ENCODE data around the gene NEGR1.

Gene NEGR1

GRCh38 chr1:71857862-71858261 is 424.5 kb downstream of the NEGR1 start:
- H2AFZ ChIP-seq (ENCODE audit: low read length), result peak overlapping the region; percentile 32; the same call in 1 of the 2 replicates
- H3F3A ChIP-seq (ENCODE audit: low read depth), result no peaks in the 10 kb centered on the region

GRCh38 chr1:71853360-71853759 is 429.0 kb downstream of the NEGR1 start:
- no peak overlapping the region for H2AFZ ChIP-seq (ENCODE audit: low read length)
- no peak overlapping the region for H3K4me3 ChIP-seq (ENCODE audit: low read length, poor library complexity, severe bottlenecking)
- no peak overlapping the region for H3K9ac ChIP-seq (ENCODE audit: low read depth, low read length, poor library complexity, severe bottlenecking)
- H3K79me2 ChIP-seq (ENCODE audit: insufficient read depth, low read length), result no peaks in the 10 kb centered on the region
- no peaks in the 10 kb centered on the region for H4K20me1 ChIP-seq (ENCODE audit: insufficient read depth, low read length, poor library complexity, severe bottlenecking)
- H3K36me3 ChIP-seq (ENCODE audit: insufficient read depth, low read length), result no peaks in the 10 kb centered on the region
- H3K4me2 ChIP-seq (ENCODE audit: low read depth, low read length, poor library complexity, severe bottlenecking), result no peak overlapping the region
- no peaks in the 10 kb centered on the region for H3K27me3 ChIP-seq (ENCODE audit: insufficient read depth, low read length, poor library complexity, severe bottlenecking)
- no peaks in the 10 kb centered on the region for H3K9me2 ChIP-seq (replicated peaks; ENCODE audit: low read depth, low read length)
- TF ChIP-seq, protein P1, sequence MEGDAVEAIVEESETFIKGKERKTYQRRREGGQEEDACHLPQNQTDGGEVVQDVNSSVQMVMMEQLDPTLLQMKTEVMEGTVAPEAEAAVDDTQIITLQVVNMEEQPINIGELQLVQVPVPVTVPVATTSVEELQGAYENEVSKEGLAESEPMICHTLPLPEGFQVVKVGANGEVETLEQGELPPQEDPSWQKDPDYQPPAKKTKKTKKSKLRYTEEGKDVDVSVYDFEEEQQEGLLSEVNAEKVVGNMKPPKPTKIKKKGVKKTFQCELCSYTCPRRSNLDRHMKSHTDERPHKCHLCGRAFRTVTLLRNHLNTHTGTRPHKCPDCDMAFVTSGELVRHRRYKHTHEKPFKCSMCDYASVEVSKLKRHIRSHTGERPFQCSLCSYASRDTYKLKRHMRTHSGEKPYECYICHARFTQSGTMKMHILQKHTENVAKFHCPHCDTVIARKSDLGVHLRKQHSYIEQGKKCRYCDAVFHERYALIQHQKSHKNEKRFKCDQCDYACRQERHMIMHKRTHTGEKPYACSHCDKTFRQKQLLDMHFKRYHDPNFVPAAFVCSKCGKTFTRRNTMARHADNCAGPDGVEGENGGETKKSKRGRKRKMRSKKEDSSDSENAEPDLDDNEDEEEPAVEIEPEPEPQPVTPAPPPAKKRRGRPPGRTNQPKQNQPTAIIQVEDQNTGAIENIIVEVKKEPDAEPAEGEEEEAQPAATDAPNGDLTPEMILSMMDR (conservative IDR thresholded peaks at IDR 0.05; ENCODE audit: low read length), result no peak
- TF ChIP-seq EZH2phosphoT487 (IDR thresholded peaks at IDR 0.05; ENCODE audit: borderline replicate concordance), result no peak
- H3K4me1 ChIP-seq (ENCODE audit: insufficient read depth, low read length, poor library complexity, severe bottlenecking), result peaks cover 31% of the 10 kb centered on the region
- H3F3A ChIP-seq (ENCODE audit: low read depth), result no peaks in the 10 kb centered on the region
- H3K9me3 ChIP-seq (ENCODE audit: insufficient read depth, low read depth, low read length), result no peaks in the 10 kb centered on the region

More at GRCh38 chr1:71857862-71858261, 424.5 kb downstream of the NEGR1 start:
- H3K36me3 ChIP-seq (ENCODE audit: insufficient read depth, low read length), result no peaks in the 10 kb centered on the region
- peaks cover 25% of the 10 kb centered on the region for H3K4me1 ChIP-seq (ENCODE audit: insufficient read depth, low read length, poor library complexity, severe bottlenecking)
- H3K4me2 ChIP-seq (ENCODE audit: low read depth, low read length, poor library complexity, severe bottlenecking), result peak overlapping the region; percentile 5
- no peaks in the 10 kb centered on the region for H3K9me2 ChIP-seq (replicated peaks; ENCODE audit: low read depth, low read length)
- TF ChIP-seq, protein P1 (conservative IDR thresholded peaks at IDR 0.05; ENCODE audit: low read length), result no peak
- TF ChIP-seq EZH2phosphoT487 (IDR thresholded peaks at IDR 0.05; ENCODE audit: borderline replicate concordance), result no peak
- no peak overlapping the region for H3K4me3 ChIP-seq (ENCODE audit: low read length, poor library complexity, severe bottlenecking)
- no peak overlapping the region for H3K9ac ChIP-seq (ENCODE audit: low read depth, low read length, poor library complexity, severe bottlenecking)
- H3K9me3 ChIP-seq (ENCODE audit: insufficient read depth, low read depth, low read length), result no peaks in the 10 kb centered on the region
- no peaks in the 10 kb centered on the region for H3K27me3 ChIP-seq (ENCODE audit: insufficient read depth, low read length, poor library complexity, severe bottlenecking)
- H3K79me2 ChIP-seq (ENCODE audit: insufficient read depth, low read length), result no peaks in the 10 kb centered on the region
- no peaks in the 10 kb centered on the region for H4K20me1 ChIP-seq (ENCODE audit: insufficient read depth, low read length, poor library complexity, severe bottlenecking)

- no peak overlapping the region for H3K4me2 ChIP-seq (ENCODE audit: low read depth, low read length, poor library complexity, severe bottlenecking)
- H3K4me3 ChIP-seq (ENCODE audit: low read length, poor library complexity, severe bottlenecking), result no peak overlapping the region
- no peak overlapping the region for H2AFZ ChIP-seq (ENCODE audit: low read length)
- no peaks in the 10 kb centered on the region for H4K20me1 ChIP-seq (ENCODE audit: insufficient read depth, low read length, poor library complexity, severe bottlenecking)
- H3K9ac ChIP-seq (ENCODE audit: low read depth, low read length, poor library complexity, severe bottlenecking), result no peak overlapping the region
- no peaks in the 10 kb centered on the region for H3K9me3 ChIP-seq (ENCODE audit: insufficient read depth, low read depth, low read length)
- no peaks in the 10 kb centered on the region for H3K36me3 ChIP-seq (ENCODE audit: insufficient read depth, low read length)
- H3K4me1 ChIP-seq (ENCODE audit: insufficient read depth, low read length, poor library complexity, severe bottlenecking), result peaks cover 18% of the 10 kb centered on the region
- H3F3A ChIP-seq (ENCODE audit: low read depth), result no peaks in the 10 kb centered on the region
- no peaks in the 10 kb centered on the region for H3K9me2 ChIP-seq (replicated peaks; ENCODE audit: low read depth, low read length)
- no peak for TF ChIP-seq EZH2phosphoT487 (IDR thresholded peaks at IDR 0.05; ENCODE audit: borderline replicate concordance)
- TF ChIP-seq, protein P1 (conservative IDR thresholded peaks at IDR 0.05; ENCODE audit: low read length), result no peak
- no peaks in the 10 kb centered on the region for H3K79me2 ChIP-seq (ENCODE audit: insufficient read depth, low read length)
- H3K27me3 ChIP-seq (ENCODE audit: insufficient read depth, low read length, poor library complexity, severe bottlenecking), result no peaks in the 10 kb centered on the region
These were observed 431.4 kb downstream of the NEGR1 start for GRCh38 chr1:71850936-71851335.

Measured in Loucy (cell line).